ENCODE data around the gene TMEM176B. TPM values are rescaled to one million over a fixed set of nuclear protein-coding genes. Genes with fewer than 3 reads are reported as not detected.

TMEM176B gene
- total RNA-seq, 2 donors from 2014 or later = 32.9 to 36.3 TPM

DNA sequence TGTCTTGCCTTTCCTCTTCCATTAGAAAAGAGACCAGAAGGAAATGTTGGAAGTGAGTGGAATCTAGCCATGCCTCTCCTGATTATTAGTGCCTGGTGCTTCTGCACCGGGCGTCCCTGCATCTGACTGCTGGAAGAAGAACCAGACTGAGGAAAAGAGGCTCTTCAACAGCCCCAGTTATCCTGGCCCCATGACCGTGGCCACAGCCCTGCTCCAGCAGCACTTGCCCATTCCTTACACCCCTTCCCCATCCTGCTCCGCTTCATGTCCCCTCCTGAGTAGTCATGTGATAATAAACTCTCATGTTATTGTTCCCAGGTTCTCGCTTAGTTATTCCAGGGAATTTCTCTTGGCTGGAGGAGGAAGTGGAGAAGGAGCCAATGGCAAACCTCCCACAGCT lies 4.6 kb upstream of the TMEM176B start:
- TF ChIP-seq CTCF (IDR thresholded peaks at IDR 0.05) (no peak), POLR2A (IDR thresholded peaks at IDR 0.05) (no peak)
- H3K9me3 ChIP-seq = peaks cover 0 to 9% (median 0%) of the 10 kb centered on the region in 3 donors
- H3K27me3 ChIP-seq = peaks cover 0 to 7% of the 10 kb centered on the region in 2 donors
- H3K4me1 ChIP-seq = peaks cover 12% of the 10 kb centered on the region
- no peaks in the 10 kb centered on the region for H3K36me3 ChIP-seq (replicated peaks in 1 of 2; ENCODE audit: insufficient read depth in 1 of 2, low read depth in 2 of 2)
- intact Hi-C loops (cut with DNase I) = no loop called here
- H3K4me3 ChIP-seq = no peak overlapping the region
- ATAC-seq = no peak
- no peak overlapping the region for H3K27ac ChIP-seq
- no peak for DNase-seq
- 78 to 84% methylated on average over 5 of the region's 5 CpGs for WGBS, 2 donors

GRCh38 chr7:150803161-150803860 lies 3.1 kb upstream of the TMEM176B start:
- H3K27ac ChIP-seq = no peak overlapping the region
- H3K36me3 ChIP-seq (replicated peaks in 1 of 2; ENCODE audit: insufficient read depth in 1 of 2, low read depth in 2 of 2) = no peaks in the 10 kb centered on the region
- H3K4me1 ChIP-seq = peaks cover 13% of the 10 kb centered on the region
- DNase-seq (no peak), ATAC-seq (no peak)
- no peak for TF ChIP-seq CTCF (IDR thresholded peaks at IDR 0.05)
- no peak for TF ChIP-seq POLR2A (IDR thresholded peaks at IDR 0.05)
- 67 to 82% methylated on average over 8 to 10 of the region's 10 CpGs for WGBS, 2 donors
- no peak overlapping the region for H3K4me3 ChIP-seq
- peaks cover 0 to 9% of the 10 kb centered on the region in 2 donors for H3K27me3 ChIP-seq
- peaks cover 0 to 9% (median 0%) of the 10 kb centered on the region in 3 donors for H3K9me3 ChIP-seq
- intact Hi-C loops (cut with DNase I) = no loop called here

DNA sequence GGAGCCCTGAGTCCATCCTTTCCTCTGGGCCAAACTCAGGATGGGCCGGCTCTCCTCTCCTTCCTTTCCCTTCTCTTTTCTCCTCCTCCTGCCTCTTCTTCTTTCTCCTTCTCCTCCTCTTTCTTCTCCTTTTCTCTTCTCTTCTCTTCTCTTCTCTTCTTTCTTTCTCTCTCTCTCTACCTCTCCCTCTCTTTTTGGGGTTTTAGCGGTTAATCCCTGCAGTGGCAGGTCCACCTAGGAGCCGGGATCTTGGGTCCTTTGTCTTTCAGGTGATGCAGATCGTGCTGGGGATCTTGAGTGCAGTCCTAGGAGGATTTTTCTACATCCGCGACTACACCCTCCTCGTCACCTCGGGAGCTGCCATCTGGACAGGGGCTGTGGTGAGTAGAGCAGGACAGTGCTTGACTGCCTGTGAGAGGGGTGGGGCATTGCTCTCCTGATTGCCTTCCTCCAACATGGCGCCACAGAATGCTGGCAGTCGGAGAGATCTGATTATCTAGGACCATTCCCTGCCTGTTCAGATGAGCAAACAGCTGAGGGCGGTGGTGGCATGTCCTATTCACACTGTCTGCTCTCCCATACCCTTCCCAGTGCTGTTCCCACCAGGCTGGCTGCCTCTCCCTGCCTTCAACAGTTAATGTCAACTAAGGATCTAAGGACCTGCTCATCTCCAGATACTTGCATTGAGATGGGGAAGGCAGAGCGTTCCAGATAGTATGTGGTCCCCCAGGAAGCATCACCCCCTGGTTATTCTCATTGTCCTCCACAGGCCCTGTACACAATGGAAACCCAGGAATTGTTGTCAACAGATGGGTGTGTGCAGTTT lies 2.0 kb upstream of the TMEM176B start:
- peaks cover 0 to 9% (median 0%) of the 10 kb centered on the region in 3 donors for H3K9me3 ChIP-seq
- peaks cover 0 to 9% of the 10 kb centered on the region in 2 donors for H3K27me3 ChIP-seq
- no peaks in the 10 kb centered on the region for H3K36me3 ChIP-seq (replicated peaks in 1 of 2; ENCODE audit: insufficient read depth in 1 of 2, low read depth in 2 of 2)
- peaks cover 13% of the 10 kb centered on the region for H3K4me1 ChIP-seq
- H3K4me3 ChIP-seq = no peak overlapping the region
- TF ChIP-seq POLR2A (IDR thresholded peaks at IDR 0.05) = no peak
- no peak for TF ChIP-seq CTCF (IDR thresholded peaks at IDR 0.05)
- intact Hi-C loops (cut with DNase I) = no loop called here
- WGBS, 2 donors = 88 to 92% methylated on average over 12 of the region's 12 CpGs
- ATAC-seq = no peak
- no peak overlapping the region for H3K27ac ChIP-seq
- no peak for DNase-seq

GRCh38 chr7:150801242-150801945 lies 1.2 kb upstream of the TMEM176B start:
- peak overlapping the region in 1 of 4 donors; percentile 31 for H3K27ac ChIP-seq
- 33 to 42% methylated on average over 12 to 26 of the region's 26 CpGs for WGBS, 2 donors
- DNase-seq (no peak), ATAC-seq (no peak)
- intact Hi-C loops (cut with DNase I) = no loop called here
- H3K27me3 ChIP-seq = peaks cover 0 to 9% of the 10 kb centered on the region in 2 donors
- no peak for TF ChIP-seq CTCF (IDR thresholded peaks at IDR 0.05)
- TF ChIP-seq POLR2A (IDR thresholded peaks at IDR 0.05) = no peak
- peaks cover 13% of the 10 kb centered on the region for H3K4me1 ChIP-seq
- peaks cover 0 to 9% (median 0%) of the 10 kb centered on the region in 3 donors for H3K9me3 ChIP-seq
- H3K36me3 ChIP-seq (replicated peaks in 1 of 2; ENCODE audit: insufficient read depth in 1 of 2, low read depth in 2 of 2) = no peaks in the 10 kb centered on the region
- H3K4me3 ChIP-seq = peak overlapping the region in 1 of 2 donors; percentile 53
